Heart left ventricle (tissue), 13 donors: ENCODE measurements around the gene LACRT.

Experiments
- CTCF ChIP-seq, 12 donors: fragments of 200-600 bp; sonication (generic) in 4 of 12; IDR thresholded peaks; one replicate each; pipeline versions ENCODE4 v1.5.0 to v1.8.0; 2018 to 2022; ENCODE audit warnings: antibody characterized with exemption in 12 of 12, mild to moderate bottlenecking in 5 of 12
- POLR2A ChIP-seq, 2 donors: fragments of 450-650 bp; IDR thresholded peaks; one replicate each; pipeline ENCODE4 v1.6.1; 2017; ENCODE audit warnings: antibody characterized with exemption in 2 of 2, mild to moderate bottlenecking in 2 of 2, moderate library complexity in 2 of 2
- donor health status: ischemic (EF 13 %, LVEDD 7.1; RV severe dilation, severe dysfunction).
- donor health status: DM: no; HTN: yes; CAD: no.
- donor health status: DM: no; HTN: no; CAD: no.
- donor health status: ischemic (EF 25% LVEDD 6.9; RV normal size, moderate dysfunction).
- donor health status: ischemic (EF 25% LVEDD 5.7; RV mildly dilated, moderate dysfunction).
- donor health status: ischemic (EF 35%, LVEDD 5.7; RV mildly dilated, moderate dysfunction).
- donor health status: nonischemic (EF 11% LVEDD 7.7; RV severe dilation, severe dysfunction).
- donor health status: DM: yes; HTN: yes; CAD: no.
- donor health status: PGD.
- donor health status: ischemic (EF 29% LVEDD 5.4; RV normal size, mild dysfunction).
- donor health status: nonischemic (EF 23%, LVEDD 6.1; RV moderate dilation, normal function).

GRCh38 chr12:54625598-54625997, 9.1 kb downstream of the LACRT start:
- TF ChIP-seq CTCF (IDR thresholded peaks at IDR 0.05) = no peak
- no peak for TF ChIP-seq POLR2A (IDR thresholded peaks at IDR 0.05)
